Measurements from ENCODE around the gene CNIH1.
"Not testable (repeated sequence)": the region's sequence is repeated elsewhere in the genome, so short reads cannot be mapped to it uniquely, and the experiment has no call there.

Gene CNIH1

DNA sequence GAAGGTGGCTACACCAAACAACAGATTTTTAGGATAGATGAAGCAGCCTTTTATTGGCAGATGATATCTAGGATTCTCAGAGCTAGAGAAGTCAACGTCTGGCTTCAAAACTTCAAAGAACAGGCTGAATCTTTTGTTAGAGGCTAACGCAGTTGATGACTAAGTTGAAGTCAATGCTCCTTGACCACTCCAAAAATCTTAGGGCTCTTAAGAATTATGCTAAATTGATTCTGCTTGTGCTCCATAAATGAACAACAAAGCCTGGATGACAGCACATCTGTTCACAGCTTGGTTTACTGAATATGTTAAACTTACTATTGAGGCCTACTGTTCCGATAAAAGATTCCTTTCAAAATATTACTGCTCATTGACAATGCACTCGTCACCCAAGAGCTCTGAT is 57.3 kb downstream of the CNIH1 start:
- ChIA-PET CTCF (interaction anchor here (1.3 kb wide), 1 partner anchor 17 kb away, joined by 3 read pairs; no protein-coding TSS in a partner anchor), POLR2A (no interaction called here)
- TF ChIP-seq, protein P1, sequence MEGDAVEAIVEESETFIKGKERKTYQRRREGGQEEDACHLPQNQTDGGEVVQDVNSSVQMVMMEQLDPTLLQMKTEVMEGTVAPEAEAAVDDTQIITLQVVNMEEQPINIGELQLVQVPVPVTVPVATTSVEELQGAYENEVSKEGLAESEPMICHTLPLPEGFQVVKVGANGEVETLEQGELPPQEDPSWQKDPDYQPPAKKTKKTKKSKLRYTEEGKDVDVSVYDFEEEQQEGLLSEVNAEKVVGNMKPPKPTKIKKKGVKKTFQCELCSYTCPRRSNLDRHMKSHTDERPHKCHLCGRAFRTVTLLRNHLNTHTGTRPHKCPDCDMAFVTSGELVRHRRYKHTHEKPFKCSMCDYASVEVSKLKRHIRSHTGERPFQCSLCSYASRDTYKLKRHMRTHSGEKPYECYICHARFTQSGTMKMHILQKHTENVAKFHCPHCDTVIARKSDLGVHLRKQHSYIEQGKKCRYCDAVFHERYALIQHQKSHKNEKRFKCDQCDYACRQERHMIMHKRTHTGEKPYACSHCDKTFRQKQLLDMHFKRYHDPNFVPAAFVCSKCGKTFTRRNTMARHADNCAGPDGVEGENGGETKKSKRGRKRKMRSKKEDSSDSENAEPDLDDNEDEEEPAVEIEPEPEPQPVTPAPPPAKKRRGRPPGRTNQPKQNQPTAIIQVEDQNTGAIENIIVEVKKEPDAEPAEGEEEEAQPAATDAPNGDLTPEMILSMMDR (IDR thresholded peaks at IDR 0.05; ENCODE audit: insufficient read depth, low read length, missing control alignments), result no peak

DNA sequence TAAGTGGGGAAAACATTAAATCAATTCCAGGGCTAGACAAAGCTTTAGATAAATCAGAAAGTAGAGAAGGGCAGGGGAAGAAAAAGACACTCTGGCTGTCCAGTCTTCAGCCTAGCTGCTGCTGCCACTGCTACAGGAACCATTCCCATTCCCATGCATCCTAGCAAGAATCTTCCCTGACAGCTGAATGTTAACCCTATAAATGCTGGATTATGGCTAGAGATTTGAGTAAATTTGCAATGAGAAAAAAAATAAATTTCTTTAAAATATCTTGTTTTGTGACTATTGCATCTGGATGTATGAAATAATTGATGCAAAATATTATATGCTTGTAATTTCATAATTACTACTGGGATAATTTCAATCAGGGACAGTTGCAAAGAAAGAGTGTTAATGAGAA is 59.4 kb downstream of the CNIH1 start:
- DNase-seq (ENCODE audit: low read depth, low spot score), result no peak
- POLR2A ChIA-PET, result no interaction called here
- TF ChIP-seq, protein P1 (IDR thresholded peaks at IDR 0.05; ENCODE audit: insufficient read depth, low read length, missing control alignments), result no peak
- no peak overlapping the region for H3K4me3 ChIP-seq (ENCODE audit: low read depth, low read length)
- CTCF ChIA-PET, result interaction anchor here (0.9 to 1.2 kb wide), 3 partner anchors 12 to 18 kb away, joined by 3 to 4 read pairs (median 3); no protein-coding TSS in a partner anchor

More for the DNA sequence above, 57.3 kb downstream of the CNIH1 start:
- no peak for DNase-seq (ENCODE audit: low read depth, low spot score)
- no peak overlapping the region for H3K4me3 ChIP-seq (ENCODE audit: low read depth, low read length)

DNA sequence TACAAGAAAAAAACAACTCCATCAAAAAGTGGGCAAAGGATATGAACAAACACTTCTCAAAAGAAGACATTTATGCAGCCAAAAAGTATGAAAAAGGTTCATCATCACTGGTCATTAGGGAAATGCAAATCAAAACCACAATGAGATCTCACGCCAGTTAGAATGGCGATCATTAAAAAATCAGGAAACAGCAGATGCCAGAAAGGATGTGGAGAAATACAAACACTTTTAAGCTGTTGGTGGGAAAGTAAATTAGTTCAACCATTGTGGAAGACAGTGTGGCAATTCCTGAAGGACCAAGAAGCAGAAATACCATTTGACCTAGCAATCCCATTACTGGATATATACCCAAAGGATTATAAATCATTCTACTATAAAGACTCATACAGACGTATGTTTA is 60.6 kb downstream of the CNIH1 start:
- DNase-seq (ENCODE audit: low read depth, low spot score); CTCF ChIA-PET; POLR2A ChIA-PET; H3K4me3 ChIP-seq (ENCODE audit: low read depth, low read length): not testable (repeated sequence)

DNA sequence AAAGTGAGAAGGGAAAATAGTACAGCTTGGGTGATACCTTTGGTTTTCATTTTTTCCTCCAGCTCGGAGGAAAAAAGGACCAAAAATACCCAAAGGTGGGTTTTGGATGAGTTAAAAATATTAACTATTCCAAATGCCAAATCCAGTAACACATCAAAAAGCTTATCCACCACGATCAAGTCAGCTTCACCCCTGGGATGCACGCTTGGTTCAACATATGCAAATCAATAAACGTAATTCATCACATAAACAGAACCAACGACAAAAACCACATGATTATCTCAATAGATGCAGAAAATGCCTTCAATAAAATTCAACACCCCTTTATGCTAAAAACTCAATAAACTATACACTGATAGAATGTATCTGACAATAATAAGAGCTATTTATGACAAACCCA is 62.3 kb downstream of the CNIH1 start:
- POLR2A ChIA-PET; H3K4me3 ChIP-seq (ENCODE audit: low read depth, low read length); DNase-seq (ENCODE audit: low read depth, low spot score): not testable (repeated sequence)
- CTCF ChIA-PET, result interaction anchor here (1.1 to 5.0 kb wide), 2 partner anchors 9 to 12 kb away, joined by 3 to 28 read pairs; no protein-coding TSS in a partner anchor

DNA sequence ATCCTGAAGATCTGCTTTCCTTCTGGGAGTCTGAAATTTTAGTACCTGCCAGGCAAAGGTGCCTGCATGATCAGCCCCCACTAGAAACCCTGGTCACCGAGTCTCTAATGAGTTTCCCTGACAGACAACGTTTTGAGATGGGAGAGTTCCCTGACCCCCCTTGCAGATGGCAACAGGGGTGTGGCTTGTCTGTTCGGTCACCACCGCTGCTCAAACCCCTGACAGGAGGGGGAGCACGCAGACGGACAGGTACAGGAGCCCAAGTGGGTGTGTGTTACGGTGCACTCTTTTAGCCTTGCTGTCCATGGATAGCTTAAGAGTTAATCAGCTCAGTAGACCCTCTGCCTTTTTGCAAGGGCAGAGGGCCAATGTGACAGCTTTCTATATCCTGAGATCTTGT is 63.7 kb downstream of the CNIH1 start:
- H3K4me3 ChIP-seq (ENCODE audit: low read depth, low read length), result no peak overlapping the region
- POLR2A ChIA-PET, result no interaction called here
- TF ChIP-seq, protein P1 (IDR thresholded peaks at IDR 0.05; ENCODE audit: insufficient read depth, low read length, missing control alignments), result no peak
- no peak for DNase-seq (ENCODE audit: low read depth, low spot score)
- CTCF ChIA-PET, result interaction anchor here (5.0 kb wide), 1 partner anchor 11 kb away, joined by 28 read pairs; no protein-coding TSS in a partner anchor

DNA sequence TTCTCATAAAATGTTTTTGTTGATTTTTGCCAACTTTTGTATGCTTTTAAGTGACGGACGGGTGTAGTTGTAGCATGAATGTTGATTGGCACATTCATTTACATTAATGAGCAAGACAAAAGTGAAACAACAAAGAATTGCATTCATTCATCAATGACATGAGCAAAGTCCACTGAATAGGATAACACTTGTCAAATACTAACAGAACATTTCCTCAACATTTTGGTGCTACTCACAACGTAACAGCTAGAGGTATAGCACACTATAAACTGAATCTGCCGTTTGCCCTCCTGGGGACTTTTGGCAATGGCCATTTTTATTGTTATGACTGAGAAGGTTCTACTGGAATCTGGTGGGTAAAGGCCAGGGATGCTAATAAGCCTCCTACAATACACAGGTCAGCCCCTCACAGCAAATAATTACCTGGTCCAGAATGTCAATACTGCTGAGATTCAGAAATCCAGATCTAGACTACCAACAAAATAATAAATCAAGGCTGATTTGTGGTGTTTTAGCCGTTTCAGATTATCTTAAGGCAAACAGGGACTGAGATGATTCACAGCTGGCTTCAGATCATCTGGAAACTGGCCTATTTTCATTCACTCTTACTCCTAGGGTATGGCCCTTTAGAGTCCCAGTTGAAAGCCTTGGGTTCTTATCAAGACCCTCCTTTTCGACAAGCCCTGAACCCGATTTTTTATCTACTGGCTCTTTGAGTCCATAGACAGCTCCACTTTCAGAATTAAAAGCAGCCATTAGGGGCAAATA is 66.9 kb downstream of the CNIH1 start:
- H3K4me3 ChIP-seq (ENCODE audit: low read depth, low read length), result no peak overlapping the region
- POLR2A ChIA-PET, result no interaction called here
- TF ChIP-seq, protein P1 (IDR thresholded peaks at IDR 0.05; ENCODE audit: insufficient read depth, low read length, missing control alignments), result no peak
- no peak for DNase-seq (ENCODE audit: low read depth, low spot score)
- CTCF ChIA-PET, result interaction anchor here (0.7 to 1.6 kb wide), 2 partner anchors 400 kb away, joined by 3 read pairs; no protein-coding TSS in a partner anchor
